Epithelial cell of esophagus (primary cell): Measurements from ENCODE around the gene SESN3.

Experiments
- DNase-seq: peaks from one replicate; pipeline ENCODE4 v3.0.0; 2010; ENCODE audit warnings: low read depth
- H3K4me3 ChIP-seq: 2 replicates; pipeline ENCODE4 v1.5.1; 2011; ENCODE audit warnings: mild to moderate bottlenecking, low read length, control low read depth
- TF ChIP-seq, protein P1 (sequence below): IDR thresholded peaks from 2 replicates; pipeline ENCODE4 v1.5.1; 2011; ENCODE audit warnings: low read depth, mild to moderate bottlenecking, low read length, control low read depth, inconsistent platforms; ENCODE audit not compliant: insufficient read depth; ENCODE audit errors: missing control alignments

Gene SESN3

DNA sequence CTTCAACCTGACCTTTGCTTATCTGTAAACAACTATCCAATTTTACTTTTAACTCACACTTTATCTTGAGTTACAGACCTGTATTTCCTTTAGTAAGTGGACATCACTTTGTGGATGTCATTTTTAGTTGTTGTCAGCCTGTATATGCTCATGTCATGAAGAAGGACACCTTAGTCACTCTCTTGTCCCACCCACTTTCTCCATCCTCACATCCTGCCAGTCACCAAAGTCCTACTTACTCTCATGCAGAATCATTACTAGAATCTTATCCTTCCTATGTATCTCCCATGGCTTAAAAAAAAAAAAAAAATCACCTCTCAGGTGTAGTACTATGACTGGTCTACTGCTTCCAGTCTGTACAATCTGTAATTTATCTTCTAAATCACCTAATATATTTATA is 43.3 kb downstream of the SESN3 start:
- no peak for DNase-seq
- TF ChIP-seq, protein P1, sequence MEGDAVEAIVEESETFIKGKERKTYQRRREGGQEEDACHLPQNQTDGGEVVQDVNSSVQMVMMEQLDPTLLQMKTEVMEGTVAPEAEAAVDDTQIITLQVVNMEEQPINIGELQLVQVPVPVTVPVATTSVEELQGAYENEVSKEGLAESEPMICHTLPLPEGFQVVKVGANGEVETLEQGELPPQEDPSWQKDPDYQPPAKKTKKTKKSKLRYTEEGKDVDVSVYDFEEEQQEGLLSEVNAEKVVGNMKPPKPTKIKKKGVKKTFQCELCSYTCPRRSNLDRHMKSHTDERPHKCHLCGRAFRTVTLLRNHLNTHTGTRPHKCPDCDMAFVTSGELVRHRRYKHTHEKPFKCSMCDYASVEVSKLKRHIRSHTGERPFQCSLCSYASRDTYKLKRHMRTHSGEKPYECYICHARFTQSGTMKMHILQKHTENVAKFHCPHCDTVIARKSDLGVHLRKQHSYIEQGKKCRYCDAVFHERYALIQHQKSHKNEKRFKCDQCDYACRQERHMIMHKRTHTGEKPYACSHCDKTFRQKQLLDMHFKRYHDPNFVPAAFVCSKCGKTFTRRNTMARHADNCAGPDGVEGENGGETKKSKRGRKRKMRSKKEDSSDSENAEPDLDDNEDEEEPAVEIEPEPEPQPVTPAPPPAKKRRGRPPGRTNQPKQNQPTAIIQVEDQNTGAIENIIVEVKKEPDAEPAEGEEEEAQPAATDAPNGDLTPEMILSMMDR = no peak
- H3K4me3 ChIP-seq = no peak overlapping the region

DNA sequence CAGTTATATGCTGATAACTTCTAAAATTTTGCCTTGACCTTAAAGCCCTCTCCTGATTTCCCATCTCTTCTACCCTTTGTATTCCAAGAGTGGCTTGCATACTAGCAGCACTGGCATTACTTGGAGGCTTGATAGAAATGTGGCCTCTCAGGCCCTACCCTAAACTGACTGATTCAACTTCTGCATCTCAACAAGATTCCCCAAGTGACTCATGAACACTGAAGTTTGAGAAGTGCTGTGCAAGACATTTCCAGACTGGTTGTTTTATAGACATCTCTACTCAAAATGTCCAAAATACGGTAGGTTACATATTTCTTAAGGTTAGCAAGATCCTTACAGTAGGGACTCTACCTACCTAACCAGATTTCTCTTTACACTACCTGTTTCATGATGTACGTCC is 48.6 kb downstream of the SESN3 start:
- H3K4me3 ChIP-seq = no peak overlapping the region
- TF ChIP-seq, protein P1 = no peak
- peak; percentile 37 for DNase-seq

DNA sequence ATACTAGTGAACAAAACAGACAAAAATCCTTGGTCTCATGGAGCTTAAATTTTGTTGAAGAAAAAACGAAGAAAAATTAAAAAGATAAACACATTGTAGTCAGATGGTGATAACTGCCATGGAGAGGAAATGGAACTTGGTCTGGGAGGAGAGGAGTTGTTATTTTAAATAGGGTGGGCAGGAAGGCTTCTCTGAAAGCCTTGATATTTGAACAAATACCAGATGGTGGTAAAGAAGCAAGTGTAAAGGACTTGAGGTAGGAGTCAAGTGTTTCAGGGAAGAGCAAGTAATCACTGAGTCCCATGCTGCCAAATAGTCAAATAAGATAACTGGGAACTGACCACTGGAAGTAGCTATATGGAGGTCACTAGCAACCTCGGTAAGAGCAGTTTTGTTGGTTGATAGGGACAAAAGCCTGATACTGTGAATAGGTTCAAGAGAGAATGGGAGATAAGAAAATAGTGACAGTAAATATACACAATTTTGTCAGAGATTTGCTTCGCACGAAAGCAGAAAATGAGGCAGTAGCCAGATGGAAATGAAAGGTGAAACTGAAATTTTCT is 55.1 kb downstream of the SESN3 start:
- TF ChIP-seq, protein P1 = no peak
- no peak overlapping the region for H3K4me3 ChIP-seq
- no peak for DNase-seq

DNA sequence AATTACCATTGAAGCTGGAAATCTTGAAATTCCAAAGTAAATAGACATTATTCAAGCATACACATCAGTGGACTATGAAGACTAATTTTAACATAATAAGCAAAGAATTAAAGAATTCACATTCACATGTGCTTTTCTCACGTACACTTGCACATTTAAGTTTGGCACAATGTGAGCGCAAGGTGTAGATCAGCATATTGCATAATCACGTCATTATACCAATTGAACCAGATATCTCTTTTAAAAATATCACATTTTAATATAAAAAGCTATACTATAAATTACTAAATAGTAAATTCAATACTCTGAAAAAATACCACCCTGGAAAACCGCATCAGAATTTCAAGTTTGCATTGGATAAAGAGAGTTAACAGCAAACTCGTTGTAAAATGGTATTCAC is 60.7 kb downstream of the SESN3 start:
- DNase-seq = no peak
- TF ChIP-seq, protein P1 = no peak
- no peak overlapping the region for H3K4me3 ChIP-seq

DNA sequence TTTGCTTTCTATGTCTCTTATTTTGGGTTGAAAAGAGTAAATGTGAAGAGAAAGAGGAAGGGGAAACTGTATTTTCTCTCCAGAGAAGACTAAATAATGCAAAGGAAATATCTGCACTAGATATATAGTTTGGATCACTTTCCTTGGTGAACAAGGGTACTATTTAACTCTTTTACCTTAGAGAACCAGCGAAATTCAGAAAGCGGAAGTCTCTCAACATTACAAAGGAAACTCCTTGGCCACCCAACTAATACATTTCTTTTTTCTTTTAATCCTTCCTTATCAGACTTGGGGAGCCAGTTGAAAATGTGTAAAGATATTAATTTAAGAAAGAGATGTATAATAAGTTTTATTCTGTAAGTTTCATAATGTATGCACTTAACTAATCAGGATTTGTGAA is 64.2 kb downstream of the SESN3 start:
- H3K4me3 ChIP-seq = no peak overlapping the region
- TF ChIP-seq, protein P1 = no peak
- no peak for DNase-seq

DNA sequence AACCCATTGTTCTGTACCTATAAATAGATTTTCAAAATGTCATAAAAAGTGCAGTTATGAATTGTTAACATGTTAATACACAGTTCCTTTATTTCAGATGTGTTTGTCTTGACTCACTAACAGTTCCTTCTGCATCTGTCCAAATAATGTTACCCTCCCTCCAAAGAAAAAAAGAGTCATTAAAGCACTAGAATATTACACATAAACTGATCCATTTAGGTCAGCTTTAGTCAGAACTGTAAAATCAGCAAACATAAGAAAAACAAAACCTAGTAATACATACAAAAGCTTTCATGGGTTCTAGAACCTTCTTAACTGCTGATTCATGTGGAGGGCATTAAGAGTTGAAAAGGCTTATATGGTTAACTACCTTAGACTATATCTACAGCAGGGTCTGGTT is 65.4 kb downstream of the SESN3 start:
- no peak overlapping the region for H3K4me3 ChIP-seq
- no peak for DNase-seq
- TF ChIP-seq, protein P1 = no peak

DNA sequence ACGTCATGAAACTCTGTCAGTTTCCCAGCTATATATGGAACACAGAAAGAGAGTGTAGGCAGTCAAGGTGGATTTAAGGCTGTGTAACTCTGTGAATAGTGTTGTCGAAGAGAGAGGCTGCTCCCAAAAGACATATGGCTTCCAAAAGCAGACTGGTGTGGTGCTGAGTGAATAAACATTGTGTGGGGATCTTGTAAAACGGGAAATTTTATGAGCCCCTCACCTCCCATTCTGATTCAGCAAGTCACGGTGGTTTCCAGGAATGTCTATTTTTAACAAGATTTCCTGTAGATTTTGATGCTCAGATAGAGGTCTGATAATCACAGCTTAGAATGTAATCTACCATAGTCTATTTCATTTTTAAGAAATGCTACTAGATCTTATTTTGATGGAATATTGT is 67.9 kb downstream of the SESN3 start:
- TF ChIP-seq, protein P1 = no peak
- H3K4me3 ChIP-seq = no peak overlapping the region
- no peak for DNase-seq
